HPDE6-E6E7 (cell line): ENCODE data around the gene MAPKAPK3.

Source experiments
- DNase-seq: peaks from one replicate; pipeline ENCODE4 v3.0.0; 2011; ENCODE audit warnings: missing footprints; ENCODE audit errors: extremely low spot score

MAPKAPK3 gene

GRCh38 chr3:50617096-50617791 is at the start of gene MAPKAPK3:
Gene MAPKAPK3, plus strand, starts transcription at chr3:50617151. Its CDS starts 415 bp downstream, at chr3:50617566.
- no peak for DNase-seq

- no peak for DNase-seq
These were observed 49.4 kb upstream of the MAPKAPK3 start, which contains the start of gene C3orf18 for GRCh38 chr3:50567386-50568167. Gene C3orf18, minus strand, starts transcription at chr3:50567747. Its CDS starts 2,048 bp downstream, at chr3:50565699.

- DNase-seq, result peak; percentile 75
These were observed 47.8 kb upstream of the MAPKAPK3 start, which contains the start of gene HEMK1 for GRCh38 chr3:50568947-50569749. Gene HEMK1, plus strand, starts transcription at chr3:50569522. Its CDS starts 1,583 bp downstream, at chr3:50571105.

GRCh38 chr3:50570508-50571279 is 46.3 kb upstream of the MAPKAPK3 start:
- DNase-seq, result no peak

- no peak for DNase-seq
These were observed 45.5 kb upstream of the MAPKAPK3 start for GRCh38 chr3:50571486-50571885.

- no peak for DNase-seq
These were observed 44.8 kb upstream of the MAPKAPK3 start for GRCh38 chr3:50572158-50572557.

GRCh38 chr3:50572801-50573371 is 44.1 kb upstream of the MAPKAPK3 start:
- DNase-seq, result no peak

- no peak for DNase-seq
These were observed 43.1 kb upstream of the MAPKAPK3 start for GRCh38 chr3:50573566-50574443.

- DNase-seq, result no peak
These were observed 42.5 kb upstream of the MAPKAPK3 start for GRCh38 chr3:50574444-50574831.

- DNase-seq, result no peak
These were observed 41.6 kb upstream of the MAPKAPK3 start for GRCh38 chr3:50575372-50575771.

- DNase-seq, result no peak
These were observed 39.6 kb upstream of the MAPKAPK3 start for GRCh38 chr3:50577348-50577747.

GRCh38 chr3:50580683-50581458 is 36.1 kb upstream of the MAPKAPK3 start:
- DNase-seq, result no peak

GRCh38 chr3:50581459-50581842 is 35.5 kb upstream of the MAPKAPK3 start:
- DNase-seq, result no peak

- no peak for DNase-seq
These were observed 34.9 kb upstream of the MAPKAPK3 start for GRCh38 chr3:50582083-50582482.

- DNase-seq, result no peak
These were observed 33.1 kb upstream of the MAPKAPK3 start for GRCh38 chr3:50583897-50584296.

GRCh38 chr3:50584391-50584790 is 32.6 kb upstream of the MAPKAPK3 start:
- no peak for DNase-seq

- DNase-seq, result no peak
These were observed 30.8 kb upstream of the MAPKAPK3 start for GRCh38 chr3:50585919-50586762.

GRCh38 chr3:50586763-50587070 is 30.2 kb upstream of the MAPKAPK3 start:
- DNase-seq, result no peak
